A204.1 (cell line): ENCODE results near the gene RNF138.
"Not testable (repeated sequence)": the region's sequence is repeated elsewhere in the genome, so short reads cannot be mapped to it uniquely, and the experiment has no call there.

ENCODE experiments used
- FAIRE-seq: peaks from 2 replicates; lab custom pipeline; 2012; peaks lifted over from hg19 to GRCh38; lab: Jason Lieb, UNC

Gene RNF138

GRCh38 chr18:32175265-32175664, 83.6 kb downstream of the RNF138 start:
- no peak for FAIRE-seq

GRCh38 chr18:32176745-32177144, 85.1 kb downstream of the RNF138 start:
- FAIRE-seq, result not testable (repeated sequence)

- FAIRE-seq, result no peak
Observed at GRCh38 chr18:32177530-32177929, 85.9 kb downstream of the RNF138 start.
